ENCODE data around the gene OR4E2.

The OR4E2 gene

DNA sequence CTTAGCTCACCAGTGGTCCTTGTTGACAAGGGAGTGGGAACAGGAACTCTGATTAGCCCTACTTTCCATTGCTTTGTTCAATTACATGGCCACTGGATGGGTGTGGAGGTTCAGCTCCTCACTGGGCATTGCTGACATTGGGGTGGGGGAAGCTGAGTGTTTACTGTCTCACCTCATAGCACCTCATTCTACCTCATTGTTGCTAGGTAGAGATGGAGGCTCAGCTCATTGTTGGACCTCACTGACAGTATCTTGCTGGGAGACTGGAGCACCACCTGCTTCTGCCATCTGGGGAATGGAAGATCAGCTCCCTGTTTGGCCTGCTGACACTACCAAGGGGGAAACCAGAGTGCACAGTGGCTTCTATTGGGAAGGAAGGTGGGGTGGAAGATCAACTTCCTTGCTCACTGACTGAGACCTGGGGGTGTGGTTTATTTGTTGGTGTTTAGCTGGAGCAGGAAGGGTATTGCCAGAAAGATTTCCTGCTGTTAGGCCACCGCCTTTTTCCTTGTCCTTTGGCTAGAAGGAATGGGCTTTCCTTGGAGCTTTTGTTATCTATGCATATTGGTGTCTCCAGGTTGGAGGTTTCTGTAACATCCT, 1.3 kb upstream of the OR4E2 start:
- no peak overlapping the region for H3K27ac ChIP-seq (ENCODE audit: low read depth, low read length)
- H3K4me1 ChIP-seq (ENCODE audit: insufficient read depth, low read length): peaks cover 9% of the 10 kb centered on the region
- no peak overlapping the region for H3K4me3 ChIP-seq (ENCODE audit: low read length)
- H3K9ac ChIP-seq (ENCODE audit: low read depth, low read length): no peak overlapping the region
- no peaks in the 10 kb centered on the region for H3K36me3 ChIP-seq (ENCODE audit: insufficient read depth, low read length)
- WGBS: 52% methylated on average over 1 of the region's 1 CpG
- no peaks in the 10 kb centered on the region for H3K27me3 ChIP-seq (ENCODE audit: insufficient read depth, low read length)
- no peaks in the 10 kb centered on the region for H3K9me3 ChIP-seq (ENCODE audit: insufficient read depth, low read depth, low read length)

DNA sequence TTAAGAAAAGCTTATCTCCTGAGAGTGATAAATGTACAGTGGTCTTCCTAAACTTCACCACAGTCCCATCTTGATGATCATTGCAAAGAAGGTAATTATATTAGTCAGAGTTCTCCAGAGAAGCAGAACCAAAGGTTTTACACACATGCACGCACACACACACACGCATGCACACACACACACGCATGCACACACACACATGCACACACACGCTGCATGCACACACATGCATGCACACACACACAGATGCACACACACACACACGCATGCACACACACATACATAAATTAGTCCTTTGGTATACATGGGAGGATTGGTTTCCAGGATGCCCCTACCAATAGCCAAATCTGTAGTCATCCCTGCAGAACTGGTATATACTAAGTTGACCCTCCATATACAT, 580 bp downstream of the OR4E2 start:
- WGBS: 92% methylated on average over 5 of the region's 5 CpGs

DNA sequence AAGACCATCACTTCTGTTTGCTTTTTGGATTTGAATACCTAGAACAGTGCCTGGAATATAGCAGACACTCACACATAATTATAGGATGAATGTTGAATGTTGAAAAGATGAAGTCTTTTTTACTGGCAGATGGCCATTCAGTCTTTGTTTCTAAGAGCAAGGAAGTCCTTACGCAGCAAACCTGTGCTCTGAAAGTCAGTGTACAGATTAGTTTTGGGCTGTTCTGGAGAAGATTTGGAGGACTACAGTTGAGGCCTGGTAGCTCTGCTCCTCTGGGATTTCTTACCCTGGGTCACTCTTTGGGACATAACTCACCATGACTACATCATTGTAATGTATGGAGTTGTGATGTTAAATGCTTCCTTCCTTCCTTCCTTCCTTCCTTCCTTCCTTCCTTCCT, 3.3 kb downstream of the OR4E2 start:
- Histone ChIP-seq H3K4me1 (ENCODE audit: insufficient read depth, low read length) (peaks cover 8% of the 10 kb centered on the region), H3K27ac (ENCODE audit: low read depth, low read length) (no peak overlapping the region), H3K9ac (ENCODE audit: low read depth, low read length) (no peak overlapping the region), H3K27me3 (ENCODE audit: insufficient read depth, low read length) (no peaks in the 10 kb centered on the region), H3K36me3 (ENCODE audit: insufficient read depth, low read length) (no peaks in the 10 kb centered on the region), H3K4me3 (ENCODE audit: low read length) (no peak overlapping the region), H3K9me3 (ENCODE audit: insufficient read depth, low read depth, low read length) (no peaks in the 10 kb centered on the region)
- WGBS: 96% methylated on average over 1 of the region's 1 CpG

More for the DNA sequence above, 580 bp downstream of the OR4E2 start:
- Histone ChIP-seq H3K27me3 (ENCODE audit: insufficient read depth, low read length) (no peaks in the 10 kb centered on the region), H3K27ac (ENCODE audit: low read depth, low read length) (no peak overlapping the region), H3K9me3 (ENCODE audit: insufficient read depth, low read depth, low read length) (no peaks in the 10 kb centered on the region), H3K36me3 (ENCODE audit: insufficient read depth, low read length) (no peaks in the 10 kb centered on the region), H3K9ac (ENCODE audit: low read depth, low read length) (no peak overlapping the region), H3K4me1 (ENCODE audit: insufficient read depth, low read length) (peaks cover 9% of the 10 kb centered on the region), H3K4me3 (ENCODE audit: low read length) (no peak overlapping the region)

DNA sequence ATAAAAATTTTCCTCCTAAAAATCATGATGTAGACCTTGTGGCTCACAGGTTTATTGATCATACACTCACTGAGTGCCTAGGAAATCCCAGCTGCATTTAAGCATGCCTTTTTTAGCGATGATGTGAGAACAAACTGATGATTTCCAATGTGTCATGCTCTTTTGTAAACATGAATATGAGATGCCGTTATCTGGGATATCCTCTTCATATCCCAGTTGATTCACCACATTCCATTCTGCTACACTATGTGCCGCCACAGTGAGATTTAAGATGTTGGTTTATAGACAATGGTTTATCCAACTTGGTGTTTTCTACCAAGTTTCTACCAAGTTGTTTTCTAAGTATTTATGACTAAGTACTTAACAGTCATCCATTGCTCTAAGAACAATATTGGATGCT, 14.7 kb downstream of the OR4E2 start:
- Histone ChIP-seq H3K27ac (ENCODE audit: low read depth, low read length) (no peak overlapping the region), H3K27me3 (ENCODE audit: insufficient read depth, low read length) (no peaks in the 10 kb centered on the region), H3K9me3 (ENCODE audit: insufficient read depth, low read depth, low read length) (no peaks in the 10 kb centered on the region), H3K4me1 (ENCODE audit: insufficient read depth, low read length) (no peaks in the 10 kb centered on the region), H3K9ac (ENCODE audit: low read depth, low read length) (no peak overlapping the region), H3K4me3 (ENCODE audit: low read length) (no peak overlapping the region), H3K36me3 (ENCODE audit: insufficient read depth, low read length) (no peaks in the 10 kb centered on the region)
- WGBS: 94% methylated on average over 2 of the region's 3 CpGs

DNA sequence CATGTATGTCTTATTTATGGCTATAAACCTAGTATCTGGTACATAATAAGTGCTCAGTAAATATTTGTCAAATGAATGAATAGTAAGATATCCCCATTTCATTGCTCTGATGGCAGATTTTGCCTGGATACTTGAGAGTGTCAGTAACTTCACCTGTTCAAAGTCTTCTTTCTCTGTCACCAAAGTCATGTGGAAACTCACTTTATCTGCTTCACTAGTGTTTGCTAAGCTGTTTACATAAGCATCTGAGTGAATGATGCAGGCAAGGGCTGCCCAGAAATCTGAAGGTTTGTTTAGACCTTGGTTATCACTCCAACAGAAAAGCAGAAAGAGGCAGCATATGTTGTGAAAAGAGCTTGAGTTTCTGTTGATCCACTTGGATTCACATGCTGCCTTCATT, 15.6 kb downstream of the OR4E2 start:
- Histone ChIP-seq H3K9ac (ENCODE audit: low read depth, low read length) (no peak overlapping the region), H3K4me3 (ENCODE audit: low read length) (no peak overlapping the region), H3K4me1 (ENCODE audit: insufficient read depth, low read length) (no peaks in the 10 kb centered on the region), H3K36me3 (ENCODE audit: insufficient read depth, low read length) (no peaks in the 10 kb centered on the region), H3K27ac (ENCODE audit: low read depth, low read length) (no peak overlapping the region), H3K9me3 (ENCODE audit: insufficient read depth, low read depth, low read length) (no peaks in the 10 kb centered on the region), H3K27me3 (ENCODE audit: insufficient read depth, low read length) (no peaks in the 10 kb centered on the region)

DNA sequence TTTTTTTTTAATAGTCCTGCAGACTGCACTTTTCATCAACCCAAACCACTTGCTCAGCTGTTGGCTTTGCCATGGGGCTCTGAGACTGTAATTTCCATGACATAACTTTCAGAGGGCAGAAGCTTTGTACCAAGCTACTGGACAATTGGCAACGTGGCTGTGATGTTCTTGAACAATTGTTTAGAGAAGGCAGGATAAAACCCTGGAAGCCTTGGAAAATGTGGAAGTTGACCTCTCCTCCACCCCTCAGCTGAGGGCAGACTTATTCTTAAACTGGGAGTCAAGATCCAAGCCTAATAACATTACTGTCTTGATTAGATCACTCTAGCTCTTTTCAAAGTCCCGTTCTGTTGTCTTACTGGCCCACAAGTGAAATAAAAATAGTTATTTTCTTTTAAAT, 17.7 kb downstream of the OR4E2 start:
- H3K4me3 ChIP-seq (ENCODE audit: low read length): no peak overlapping the region
- no peaks in the 10 kb centered on the region for H3K36me3 ChIP-seq (ENCODE audit: insufficient read depth, low read length)
- H3K9ac ChIP-seq (ENCODE audit: low read depth, low read length): no peak overlapping the region
- 83% methylated on average over 2 of the region's 2 CpGs for WGBS
- no peaks in the 10 kb centered on the region for H3K4me1 ChIP-seq (ENCODE audit: insufficient read depth, low read length)
- H3K27ac ChIP-seq (ENCODE audit: low read depth, low read length): no peak overlapping the region
- no peaks in the 10 kb centered on the region for H3K27me3 ChIP-seq (ENCODE audit: insufficient read depth, low read length)
- H3K9me3 ChIP-seq (ENCODE audit: insufficient read depth, low read depth, low read length): no peaks in the 10 kb centered on the region

DNA sequence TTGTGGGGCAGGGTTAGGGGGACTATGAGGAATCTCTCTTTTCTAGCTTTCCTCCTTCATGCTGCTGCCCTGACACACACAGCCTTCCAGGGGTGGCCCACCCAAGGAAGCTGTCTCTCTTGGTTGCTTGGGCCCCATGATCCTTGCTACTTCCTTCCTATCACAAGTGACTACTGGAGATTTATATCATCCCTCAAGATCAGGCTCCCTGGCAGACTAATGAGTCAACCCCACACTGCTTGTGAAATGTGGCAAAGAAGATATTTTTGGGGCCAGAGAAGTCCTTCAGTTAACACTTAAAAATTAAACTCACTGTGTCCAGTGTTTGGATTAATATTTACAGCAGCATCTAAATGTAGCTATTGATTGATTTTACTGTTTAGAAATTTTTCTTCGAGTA, 18.5 kb downstream of the OR4E2 start:
- no peaks in the 10 kb centered on the region for H3K9me3 ChIP-seq (ENCODE audit: insufficient read depth, low read depth, low read length)
- 96% methylated on average over 1 of the region's 1 CpG for WGBS
- no peak overlapping the region for H3K4me3 ChIP-seq (ENCODE audit: low read length)
- no peaks in the 10 kb centered on the region for H3K4me1 ChIP-seq (ENCODE audit: insufficient read depth, low read length)
- H3K9ac ChIP-seq (ENCODE audit: low read depth, low read length): no peak overlapping the region
- H3K36me3 ChIP-seq (ENCODE audit: insufficient read depth, low read length): no peaks in the 10 kb centered on the region
- H3K27ac ChIP-seq (ENCODE audit: low read depth, low read length): no peak overlapping the region
- H3K27me3 ChIP-seq (ENCODE audit: insufficient read depth, low read length): no peaks in the 10 kb centered on the region

DNA sequence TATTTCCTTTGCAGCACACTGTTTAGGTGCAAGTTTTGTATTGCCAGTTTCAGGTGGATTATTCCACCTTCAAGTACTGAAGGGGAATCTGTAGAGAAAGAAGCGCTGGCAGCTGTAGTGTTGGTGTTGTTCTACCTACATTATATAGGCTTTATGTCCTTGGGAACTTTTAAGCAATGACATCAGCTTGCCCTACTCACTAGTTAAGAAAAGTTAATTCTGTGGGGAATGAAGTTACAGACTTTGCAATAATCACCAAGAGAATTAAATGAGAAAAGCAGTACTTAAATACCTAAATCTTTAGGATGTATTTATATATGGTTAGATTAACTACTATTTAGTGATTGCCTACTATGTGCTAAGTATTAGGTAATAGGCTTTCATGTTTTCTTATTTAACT, 20.1 kb downstream of the OR4E2 start, which contains the start of gene OR4E1:
Gene OR4E1, minus strand, starts transcription at position 101 of the 400 bp plus-strand sequence. CDS start 2,883 bp downstream, outside the sequence.
- Histone ChIP-seq H3K9ac (ENCODE audit: low read depth, low read length) (no peak within 1 kb of the TSS), H3K27ac (ENCODE audit: low read depth, low read length) (no peak within 1 kb of the TSS), H3K4me1 (ENCODE audit: insufficient read depth, low read length) (no peaks in the 10 kb centered on the region), H3K27me3 (ENCODE audit: insufficient read depth, low read length) (no peaks in the 10 kb centered on the region), H3K36me3 (ENCODE audit: insufficient read depth, low read length) (no peaks in the 10 kb centered on the region), H3K4me3 (ENCODE audit: low read length) (no peak within 1 kb of the TSS), H3K9me3 (ENCODE audit: insufficient read depth, low read depth, low read length) (no peaks in the 10 kb centered on the region)
- WGBS: 88% methylated on average over 1 of the region's 1 CpG

DNA sequence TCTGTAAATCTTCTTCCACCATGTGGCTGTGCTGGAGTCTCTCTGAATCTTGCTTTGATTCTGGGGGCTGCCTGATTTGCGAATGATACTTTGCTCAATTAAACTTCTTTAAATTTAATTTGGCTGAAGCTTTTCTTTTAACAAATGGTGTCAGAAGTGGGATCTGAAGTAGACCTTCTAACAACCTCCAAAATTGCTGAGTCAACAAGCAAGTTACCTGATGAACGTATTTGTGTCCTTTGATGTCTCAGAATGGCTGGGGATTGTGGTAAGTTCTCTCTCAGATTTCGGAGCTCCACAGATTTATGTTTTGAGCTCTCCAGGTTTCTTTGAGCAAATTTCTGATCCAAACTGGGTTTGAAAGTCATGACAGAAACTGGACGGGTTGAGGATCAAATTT, 21.9 kb downstream of the OR4E2 start:
- H3K9ac ChIP-seq (ENCODE audit: low read depth, low read length): no peak overlapping the region
- no peaks in the 10 kb centered on the region for H3K9me3 ChIP-seq (ENCODE audit: insufficient read depth, low read depth, low read length)
- no peaks in the 10 kb centered on the region for H3K27me3 ChIP-seq (ENCODE audit: insufficient read depth, low read length)
- H3K36me3 ChIP-seq (ENCODE audit: insufficient read depth, low read length): no peaks in the 10 kb centered on the region
- no peak overlapping the region for H3K4me3 ChIP-seq (ENCODE audit: low read length)
- H3K27ac ChIP-seq (ENCODE audit: low read depth, low read length): no peak overlapping the region
- no peaks in the 10 kb centered on the region for H3K4me1 ChIP-seq (ENCODE audit: insufficient read depth, low read length)
- 88% methylated on average over 4 of the region's 4 CpGs for WGBS

DNA sequence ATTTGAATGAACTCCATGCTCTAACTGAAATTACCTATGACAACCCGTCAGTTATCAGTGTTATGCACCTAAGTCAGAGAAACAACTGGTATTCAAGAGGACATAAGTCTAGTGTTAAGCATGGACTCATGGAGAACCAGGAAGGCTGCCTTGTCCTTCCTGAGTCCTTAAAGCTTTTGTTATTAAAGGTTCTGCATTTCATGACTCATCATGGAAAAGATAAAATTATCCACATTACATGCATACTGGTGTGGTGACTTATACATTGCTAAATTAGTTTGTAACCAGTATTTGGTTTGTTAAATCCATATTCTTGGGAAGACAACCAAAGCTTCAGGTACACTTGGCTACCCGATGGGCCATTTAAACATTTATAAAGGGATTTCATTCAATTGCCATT, 26.4 kb downstream of the OR4E2 start:
- H3K4me1 ChIP-seq (ENCODE audit: insufficient read depth, low read length): no peaks in the 10 kb centered on the region
- no peak overlapping the region for H3K9ac ChIP-seq (ENCODE audit: low read depth, low read length)
- no peak overlapping the region for H3K27ac ChIP-seq (ENCODE audit: low read depth, low read length)
- no peaks in the 10 kb centered on the region for H3K27me3 ChIP-seq (ENCODE audit: insufficient read depth, low read length)
- 94% methylated on average over 2 of the region's 2 CpGs for WGBS
- H3K36me3 ChIP-seq (ENCODE audit: insufficient read depth, low read length): no peaks in the 10 kb centered on the region
- no peak overlapping the region for H3K4me3 ChIP-seq (ENCODE audit: low read length)
- no peaks in the 10 kb centered on the region for H3K9me3 ChIP-seq (ENCODE audit: insufficient read depth, low read depth, low read length)

DNA sequence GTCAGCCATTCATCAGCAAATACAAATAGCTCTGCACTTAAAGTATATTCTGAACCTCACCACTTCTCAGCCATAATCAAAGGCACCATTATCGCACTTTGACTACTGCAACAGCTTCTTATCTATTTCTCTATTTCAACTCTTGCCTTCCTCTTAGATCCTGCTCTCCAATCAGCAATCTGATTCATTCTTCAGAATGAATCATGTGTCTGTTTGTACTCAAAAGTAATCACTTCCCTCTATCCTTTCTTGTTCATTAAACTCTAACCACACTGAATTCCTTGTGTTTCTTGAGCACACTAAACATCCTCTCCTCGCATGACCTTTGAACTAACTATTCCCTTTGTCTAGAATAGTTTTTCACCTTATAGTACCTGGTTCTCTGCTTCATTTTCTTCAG, 32.8 kb downstream of the OR4E2 start:
- 96% methylated on average over 2 of the region's 2 CpGs for WGBS
- Histone ChIP-seq H3K27me3 (ENCODE audit: insufficient read depth, low read length) (no peaks in the 10 kb centered on the region), H3K4me1 (ENCODE audit: insufficient read depth, low read length) (no peaks in the 10 kb centered on the region), H3K9ac (ENCODE audit: low read depth, low read length) (no peak overlapping the region), H3K27ac (ENCODE audit: low read depth, low read length) (no peak overlapping the region), H3K4me3 (ENCODE audit: low read length) (no peak overlapping the region), H3K36me3 (ENCODE audit: insufficient read depth, low read length) (no peaks in the 10 kb centered on the region), H3K9me3 (ENCODE audit: insufficient read depth, low read depth, low read length) (no peaks in the 10 kb centered on the region)

DNA sequence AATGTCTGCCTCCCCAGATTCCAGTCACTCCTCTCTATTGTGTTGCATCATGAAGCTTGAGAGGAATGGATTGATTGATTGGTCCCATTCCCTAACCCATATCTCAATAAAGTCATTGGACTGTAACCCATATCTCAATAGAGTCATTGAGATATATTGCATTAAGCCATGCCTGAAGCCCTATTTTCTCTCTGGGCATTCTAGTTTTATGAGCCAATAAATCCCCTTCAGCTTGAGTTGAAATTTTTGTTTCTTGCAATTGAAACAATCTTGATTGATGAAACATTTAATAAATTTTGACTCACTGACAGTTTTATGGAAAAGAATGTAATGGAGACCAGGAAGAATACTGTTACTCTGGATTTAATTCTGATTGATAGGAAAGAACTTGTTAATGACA, 40.8 kb downstream of the OR4E2 start:
- H3K9me3 ChIP-seq (ENCODE audit: insufficient read depth, low read depth, low read length): no peaks in the 10 kb centered on the region
- H3K4me1 ChIP-seq (ENCODE audit: insufficient read depth, low read length): no peaks in the 10 kb centered on the region
- H3K27me3 ChIP-seq (ENCODE audit: insufficient read depth, low read length): no peaks in the 10 kb centered on the region
- H3K9ac ChIP-seq (ENCODE audit: low read depth, low read length): no peak overlapping the region
- H3K4me3 ChIP-seq (ENCODE audit: low read length): no peak overlapping the region
- no peak overlapping the region for H3K27ac ChIP-seq (ENCODE audit: low read depth, low read length)
- no peaks in the 10 kb centered on the region for H3K36me3 ChIP-seq (ENCODE audit: insufficient read depth, low read length)
